Measurements from ENCODE around the gene FSIP2. TPM values are rescaled to one million over a fixed set of nuclear protein-coding genes. Genes with fewer than 3 reads are reported as not detected.
"Not testable (repeated sequence)": the region's sequence is repeated elsewhere in the genome, so short reads cannot be mapped to it uniquely, and the experiment has no call there.

Gene FSIP2
- total RNA-seq, 1 donor from 2014 or later: 1.0 TPM

DNA sequence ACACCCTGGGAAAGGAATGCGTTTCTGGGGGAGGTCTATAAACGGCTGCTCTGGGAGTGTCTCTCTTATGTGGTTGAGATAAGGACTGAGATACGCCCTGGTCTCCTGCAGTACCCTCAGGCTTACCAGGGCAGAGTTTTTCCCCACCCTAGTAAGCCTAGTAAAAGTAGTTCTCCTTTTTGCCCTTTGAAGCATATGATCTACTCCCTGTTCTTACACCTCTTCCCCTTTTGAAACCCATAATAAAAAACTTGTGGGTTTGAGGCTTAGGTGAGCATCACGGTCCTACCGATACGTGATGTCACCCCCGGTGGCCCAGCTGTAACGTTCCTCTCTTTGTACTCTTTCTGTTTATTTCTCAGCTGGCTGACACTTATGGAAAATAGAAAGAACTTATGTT is 97.4 kb downstream of the FSIP2 start:
- Histone ChIP-seq H3K27me3 (ENCODE audit: control insufficient read depth in 3 of 3, insufficient read depth in 3 of 3, low read length in 3 of 3) (no peaks in the 10 kb centered on the region), H3K9me3 (ENCODE audit: control insufficient read depth in 3 of 3, low read length in 3 of 3) (peaks cover 0 to 3% (median 2%) of the 10 kb centered on the region in 3 donors)

DNA sequence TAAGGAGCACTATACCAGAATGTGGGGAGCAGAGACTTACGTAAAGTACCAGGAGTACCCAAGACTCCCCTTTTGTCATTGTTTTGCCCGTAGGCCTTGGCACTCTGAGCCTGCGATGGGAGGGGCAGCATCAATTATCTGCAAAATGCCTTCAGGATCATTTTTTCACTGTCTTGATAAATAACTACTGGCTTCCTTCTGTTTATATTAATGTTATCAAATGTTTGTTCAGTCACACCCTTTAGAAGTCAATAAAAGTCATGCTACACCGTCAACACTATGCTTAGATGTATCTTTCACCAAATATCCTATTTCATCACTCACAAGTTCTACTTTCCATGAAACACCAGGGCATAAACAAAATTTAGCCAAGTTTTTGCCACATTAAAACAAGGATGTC is 116.3 kb downstream of the FSIP2 start:
- Histone ChIP-seq H3K4me3 (ENCODE audit: low read length in 3 of 3) (no peak overlapping the region), H3K36me3 (ENCODE audit: control insufficient read depth in 3 of 3, insufficient read depth in 3 of 3, low read length in 3 of 3) (no peaks in the 10 kb centered on the region), H3K9ac (ENCODE audit: low read depth in 1 of 3, low read length in 3 of 3) (no peak overlapping the region), H3K9me3 (ENCODE audit: control insufficient read depth in 3 of 3, low read length in 3 of 3) (peaks cover 0 to 3% (median 0%) of the 10 kb centered on the region in 3 donors), H3K4me1 (ENCODE audit: control insufficient read depth in 3 of 3, insufficient read depth in 3 of 3, low read length in 3 of 3) (no peaks in the 10 kb centered on the region), H3K27me3 (ENCODE audit: control insufficient read depth in 3 of 3, insufficient read depth in 3 of 3, low read length in 3 of 3) (no peaks in the 10 kb centered on the region), H3K27ac (ENCODE audit: low read depth, low read length) (no peak overlapping the region)

More for the DNA sequence above, 97.4 kb downstream of the FSIP2 start:
- Histone ChIP-seq H3K36me3 (ENCODE audit: control insufficient read depth in 3 of 3, insufficient read depth in 3 of 3, low read length in 3 of 3) (no peaks in the 10 kb centered on the region), H3K4me1 (ENCODE audit: control insufficient read depth in 3 of 3, insufficient read depth in 3 of 3, low read length in 3 of 3) (no peaks in the 10 kb centered on the region), H3K9ac (ENCODE audit: low read depth in 1 of 3, low read length in 3 of 3) (no peak overlapping the region), H3K27ac (ENCODE audit: low read depth, low read length) (no peak overlapping the region), H3K4me3 (ENCODE audit: low read length in 3 of 3) (no peak overlapping the region)

DNA sequence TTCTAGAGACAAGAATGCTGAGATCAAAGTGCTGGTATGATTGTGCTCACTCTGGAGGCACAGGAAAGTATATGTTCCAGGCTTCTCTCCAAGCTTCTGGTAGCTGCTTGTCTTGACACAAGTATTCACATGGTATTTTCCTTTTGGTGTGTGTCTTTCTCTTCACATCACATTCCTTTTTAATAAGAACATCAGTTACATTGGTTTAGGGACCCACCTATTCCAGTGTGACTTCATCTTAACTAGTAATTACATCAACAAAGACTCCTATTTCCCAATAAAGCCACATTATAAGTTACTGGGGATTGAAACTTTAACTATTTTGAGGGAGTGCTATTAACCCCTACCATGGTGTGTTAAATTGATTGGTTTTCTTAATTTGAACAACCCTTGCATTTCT is 119.1 kb downstream of the FSIP2 start:
- H3K27me3 ChIP-seq (ENCODE audit: control insufficient read depth in 3 of 3, insufficient read depth in 3 of 3, low read length in 3 of 3): no peaks in the 10 kb centered on the region
- no peak overlapping the region for H3K27ac ChIP-seq (ENCODE audit: low read depth, low read length)
- no peaks in the 10 kb centered on the region for H3K4me1 ChIP-seq (ENCODE audit: control insufficient read depth in 3 of 3, insufficient read depth in 3 of 3, low read length in 3 of 3)
- H3K36me3 ChIP-seq (ENCODE audit: control insufficient read depth in 3 of 3, insufficient read depth in 3 of 3, low read length in 3 of 3): no peaks in the 10 kb centered on the region
- H3K4me3 ChIP-seq (ENCODE audit: low read length in 3 of 3): no peak overlapping the region
- no peak overlapping the region for H3K9ac ChIP-seq (ENCODE audit: low read depth in 1 of 3, low read length in 3 of 3)
- no peaks in the 10 kb centered on the region for H3K9me3 ChIP-seq (ENCODE audit: control insufficient read depth in 3 of 3, low read length in 3 of 3)

DNA sequence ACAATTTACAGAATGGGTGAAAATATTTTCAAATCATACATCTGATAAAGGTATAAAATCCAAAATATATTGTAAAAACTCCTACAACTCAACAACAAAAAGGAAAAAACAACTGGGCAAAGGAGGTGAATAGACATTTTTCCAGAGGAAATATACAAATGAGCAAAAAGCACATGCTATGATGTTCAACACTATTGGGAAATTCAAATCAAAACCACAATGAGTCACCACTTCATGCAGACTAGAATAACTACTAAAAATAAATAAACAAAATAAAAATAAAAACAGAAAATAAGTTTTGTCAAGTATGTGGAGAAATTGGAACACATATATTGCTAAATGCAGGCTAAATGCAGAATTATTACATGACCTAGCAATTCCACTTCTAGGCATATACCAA is 120.9 kb downstream of the FSIP2 start:
- Histone ChIP-seq H3K4me3 (ENCODE audit: low read length in 3 of 3) (no peak overlapping the region), H3K27ac (ENCODE audit: low read depth, low read length) (no peak overlapping the region), H3K4me1 (ENCODE audit: control insufficient read depth in 3 of 3, insufficient read depth in 3 of 3, low read length in 3 of 3) (no peaks in the 10 kb centered on the region), H3K9me3 (ENCODE audit: control insufficient read depth in 3 of 3, low read length in 3 of 3) (no peaks in the 10 kb centered on the region), H3K27me3 (ENCODE audit: control insufficient read depth in 3 of 3, insufficient read depth in 3 of 3, low read length in 3 of 3) (no peaks in the 10 kb centered on the region), H3K9ac (ENCODE audit: low read depth in 1 of 3, low read length in 3 of 3) (no peak overlapping the region), H3K36me3 (ENCODE audit: control insufficient read depth in 3 of 3, insufficient read depth in 3 of 3, low read length in 3 of 3) (no peaks in the 10 kb centered on the region)

DNA sequence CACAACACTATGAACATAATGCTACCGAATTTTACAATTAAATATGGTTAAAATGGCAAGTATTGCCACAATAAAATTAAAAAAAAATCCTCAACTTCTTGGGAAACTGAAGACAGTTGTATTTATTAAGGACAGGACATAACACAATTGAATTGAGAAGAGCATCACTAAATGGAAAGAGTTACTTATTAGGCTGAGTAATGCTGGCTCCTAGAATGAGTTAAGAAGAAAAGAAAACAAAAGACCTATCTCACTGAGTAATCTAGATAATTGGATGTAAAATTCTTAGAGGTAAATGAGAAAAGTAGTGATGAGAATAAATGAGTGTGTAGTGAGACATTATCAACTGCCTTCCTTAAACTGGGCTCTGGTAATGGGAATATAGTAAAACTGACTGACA is 121.7 kb downstream of the FSIP2 start:
- no peaks in the 10 kb centered on the region for H3K9me3 ChIP-seq (ENCODE audit: control insufficient read depth in 3 of 3, low read length in 3 of 3)
- H3K4me1 ChIP-seq (ENCODE audit: control insufficient read depth in 3 of 3, insufficient read depth in 3 of 3, low read length in 3 of 3): no peaks in the 10 kb centered on the region
- no peaks in the 10 kb centered on the region for H3K36me3 ChIP-seq (ENCODE audit: control insufficient read depth in 3 of 3, insufficient read depth in 3 of 3, low read length in 3 of 3)
- no peaks in the 10 kb centered on the region for H3K27me3 ChIP-seq (ENCODE audit: control insufficient read depth in 3 of 3, insufficient read depth in 3 of 3, low read length in 3 of 3)
- H3K9ac ChIP-seq (ENCODE audit: low read depth in 1 of 3, low read length in 3 of 3): no peak overlapping the region
- H3K4me3 ChIP-seq (ENCODE audit: low read length in 3 of 3): no peak overlapping the region
- H3K27ac ChIP-seq (ENCODE audit: low read depth, low read length): no peak overlapping the region

DNA sequence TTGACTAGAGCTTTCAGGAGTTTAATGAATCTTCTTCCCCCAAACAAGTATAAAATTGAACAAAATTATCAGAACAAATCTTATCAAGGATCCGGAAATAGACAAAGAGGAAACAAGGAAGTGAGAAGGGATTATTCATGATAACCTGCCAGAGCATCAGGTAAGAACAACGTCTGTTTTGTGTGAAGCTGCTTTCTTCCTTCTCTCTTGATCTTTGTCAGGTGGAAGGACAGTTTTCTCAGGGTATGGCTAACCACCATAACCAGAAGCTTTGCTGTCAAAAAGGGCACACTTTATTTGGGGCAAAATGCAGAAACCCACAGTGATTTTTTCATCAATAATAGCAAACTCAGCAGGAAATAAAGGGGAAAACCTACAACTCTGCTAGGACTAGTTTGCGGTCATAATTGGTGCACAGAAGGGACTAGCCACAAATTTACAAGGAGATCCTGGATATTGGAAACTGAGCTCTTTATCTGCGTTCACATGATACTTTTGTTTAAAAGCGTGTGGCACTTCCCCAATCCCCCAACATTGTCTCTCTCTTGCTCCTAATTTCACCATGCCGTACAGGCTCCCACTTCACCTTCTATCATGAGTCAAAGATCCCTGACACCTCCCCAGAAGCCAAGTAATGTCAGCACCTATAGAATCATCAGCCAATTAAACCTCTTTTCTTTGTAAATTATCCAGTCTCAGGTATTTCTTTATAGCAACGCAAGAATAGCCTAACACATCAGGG is 124.2 kb downstream of the FSIP2 start:
- H3K27me3 ChIP-seq (ENCODE audit: control insufficient read depth in 3 of 3, insufficient read depth in 3 of 3, low read length in 3 of 3): no peaks in the 10 kb centered on the region
- no peak overlapping the region for H3K27ac ChIP-seq (ENCODE audit: low read depth, low read length)
- no peaks in the 10 kb centered on the region for H3K36me3 ChIP-seq (ENCODE audit: control insufficient read depth in 3 of 3, insufficient read depth in 3 of 3, low read length in 3 of 3)
- no peaks in the 10 kb centered on the region for H3K9me3 ChIP-seq (ENCODE audit: control insufficient read depth in 3 of 3, low read length in 3 of 3)
- no peak overlapping the region for H3K9ac ChIP-seq (ENCODE audit: low read depth in 1 of 3, low read length in 3 of 3)
- no peaks in the 10 kb centered on the region for H3K4me1 ChIP-seq (ENCODE audit: control insufficient read depth in 3 of 3, insufficient read depth in 3 of 3, low read length in 3 of 3)
- no peak overlapping the region for H3K4me3 ChIP-seq (ENCODE audit: low read length in 3 of 3)

DNA sequence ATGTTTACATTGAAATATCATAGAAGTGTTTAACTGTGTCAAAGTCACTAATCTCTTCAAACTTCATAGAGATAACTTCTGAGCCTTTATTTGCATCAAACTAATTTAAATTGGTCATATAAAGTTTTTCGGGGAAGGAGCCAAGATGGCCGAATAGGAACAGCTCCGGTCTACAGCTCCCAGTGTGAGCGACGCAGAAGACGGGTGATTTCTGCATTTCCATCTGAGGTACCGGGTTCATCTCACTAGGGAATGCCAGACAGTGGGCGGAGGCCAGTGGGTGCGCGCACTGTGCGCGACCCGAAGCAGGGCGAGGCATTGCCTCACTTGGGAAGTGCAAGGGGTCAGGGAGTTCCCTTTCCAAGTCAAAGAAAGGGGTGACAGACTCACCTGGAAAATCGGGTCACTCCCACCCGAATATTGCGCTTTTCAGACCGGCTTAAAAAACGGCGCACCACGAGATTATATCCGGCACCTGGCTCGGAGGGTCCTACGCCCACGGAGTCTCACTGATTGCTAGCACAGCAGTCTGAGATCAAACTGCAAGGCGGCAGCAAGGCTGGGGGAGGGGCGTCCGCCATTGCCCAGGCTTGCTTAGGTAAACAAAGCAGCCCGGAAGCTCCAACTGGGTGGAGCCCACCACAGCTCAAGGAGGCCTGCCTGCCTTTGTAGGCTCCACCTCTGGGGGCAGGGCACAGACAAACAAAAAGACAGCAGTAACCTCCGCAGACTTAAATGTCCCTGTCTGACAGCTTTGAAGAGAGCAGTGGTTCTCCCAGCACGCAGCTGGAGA is 126.1 kb downstream of the FSIP2 start:
- not testable (repeated sequence) for H3K4me1 ChIP-seq (ENCODE audit: control insufficient read depth in 3 of 3, insufficient read depth in 3 of 3, low read length in 3 of 3); H3K36me3 ChIP-seq (ENCODE audit: control insufficient read depth in 3 of 3, insufficient read depth in 3 of 3, low read length in 3 of 3); H3K4me3 ChIP-seq (ENCODE audit: low read length in 3 of 3); H3K27ac ChIP-seq (ENCODE audit: low read depth, low read length); H3K27me3 ChIP-seq (ENCODE audit: control insufficient read depth in 3 of 3, insufficient read depth in 3 of 3, low read length in 3 of 3); H3K9ac ChIP-seq (ENCODE audit: low read depth in 1 of 3, low read length in 3 of 3); H3K9me3 ChIP-seq (ENCODE audit: control insufficient read depth in 3 of 3, low read length in 3 of 3)

- no peak overlapping the region for H3K9ac ChIP-seq (ENCODE audit: low read depth in 1 of 3, low read length in 3 of 3)
- no peak overlapping the region for H3K4me3 ChIP-seq (ENCODE audit: low read length in 3 of 3)
- H3K9me3 ChIP-seq (ENCODE audit: control insufficient read depth in 3 of 3, low read length in 3 of 3): no peaks in the 10 kb centered on the region
- H3K4me1 ChIP-seq (ENCODE audit: control insufficient read depth in 3 of 3, insufficient read depth in 3 of 3, low read length in 3 of 3): no peaks in the 10 kb centered on the region
- no peaks in the 10 kb centered on the region for H3K27me3 ChIP-seq (ENCODE audit: control insufficient read depth in 3 of 3, insufficient read depth in 3 of 3, low read length in 3 of 3)
- no peak overlapping the region for H3K27ac ChIP-seq (ENCODE audit: low read depth, low read length)
- H3K36me3 ChIP-seq (ENCODE audit: control insufficient read depth in 3 of 3, insufficient read depth in 3 of 3, low read length in 3 of 3): peaks cover 0 to 3% (median 0%) of the 10 kb centered on the region in 3 donors
Measured at GRCh38 chr2:185875136-185875931, 136.7 kb downstream of the FSIP2 start.

- H3K9me3 ChIP-seq (ENCODE audit: control insufficient read depth in 3 of 3, low read length in 3 of 3): no peaks in the 10 kb centered on the region
- no peak overlapping the region for H3K27ac ChIP-seq (ENCODE audit: low read depth, low read length)
- no peaks in the 10 kb centered on the region for H3K27me3 ChIP-seq (ENCODE audit: control insufficient read depth in 3 of 3, insufficient read depth in 3 of 3, low read length in 3 of 3)
- H3K9ac ChIP-seq (ENCODE audit: low read depth in 1 of 3, low read length in 3 of 3): no peak overlapping the region
- H3K4me1 ChIP-seq (ENCODE audit: control insufficient read depth in 3 of 3, insufficient read depth in 3 of 3, low read length in 3 of 3): no peaks in the 10 kb centered on the region
- no peak overlapping the region for H3K4me3 ChIP-seq (ENCODE audit: low read length in 3 of 3)
- H3K36me3 ChIP-seq (ENCODE audit: control insufficient read depth in 3 of 3, insufficient read depth in 3 of 3, low read length in 3 of 3): peaks cover 0 to 3% (median 0%) of the 10 kb centered on the region in 3 donors
Measured at GRCh38 chr2:185876234-185876633, 137.6 kb downstream of the FSIP2 start.

GRCh38 chr2:185880396-185880795 is 141.8 kb downstream of the FSIP2 start:
- H3K36me3 ChIP-seq (ENCODE audit: control insufficient read depth in 3 of 3, insufficient read depth in 3 of 3, low read length in 3 of 3): peaks cover 0 to 3% (median 0%) of the 10 kb centered on the region in 3 donors
- no peaks in the 10 kb centered on the region for H3K4me1 ChIP-seq (ENCODE audit: control insufficient read depth in 3 of 3, insufficient read depth in 3 of 3, low read length in 3 of 3)
- no peak overlapping the region for H3K9ac ChIP-seq (ENCODE audit: low read depth in 1 of 3, low read length in 3 of 3)
- H3K4me3 ChIP-seq (ENCODE audit: low read length in 3 of 3): no peak overlapping the region
- no peaks in the 10 kb centered on the region for H3K9me3 ChIP-seq (ENCODE audit: control insufficient read depth in 3 of 3, low read length in 3 of 3)
- no peak overlapping the region for H3K27ac ChIP-seq (ENCODE audit: low read depth, low read length)
- H3K27me3 ChIP-seq (ENCODE audit: control insufficient read depth in 3 of 3, insufficient read depth in 3 of 3, low read length in 3 of 3): no peaks in the 10 kb centered on the region

Data from skeletal muscle tissue (tissue), 4 donors.